ENCODE data around the gene PRKN. TPM values are rescaled to one million over a fixed set of nuclear protein-coding genes. Genes with fewer than 3 reads are reported as not detected.

Gene PRKN
- total RNA-seq, 1 donor from 2014 or later, result 1.2 TPM

GRCh38 chr6:162156146-162156545 lies 571.4 kb downstream of the PRKN start:
- H3K36me3 ChIP-seq (ENCODE audit: control insufficient read depth, insufficient read depth, low read length), result no peaks in the 10 kb centered on the region
- H3K27me3 ChIP-seq (ENCODE audit: control insufficient read depth, insufficient read depth, low read length), result no peaks in the 10 kb centered on the region
- no peak overlapping the region for H3K4me3 ChIP-seq (ENCODE audit: low read depth, low read length)
- no peak for DNase-seq (ENCODE audit: low read depth)
- TF ChIP-seq CTCF (IDR thresholded peaks at IDR 0.05; ENCODE audit: insufficient read depth, low read length, poor library complexity, severe bottlenecking), result no peak

GRCh38 chr6:162154930-162155329 lies 572.6 kb downstream of the PRKN start:
- TF ChIP-seq CTCF (IDR thresholded peaks at IDR 0.05; ENCODE audit: insufficient read depth, low read length, poor library complexity, severe bottlenecking), result no peak
- Histone ChIP-seq H3K4me3 (ENCODE audit: low read depth, low read length) (no peak overlapping the region), H3K27me3 (ENCODE audit: control insufficient read depth, insufficient read depth, low read length) (no peaks in the 10 kb centered on the region), H3K36me3 (ENCODE audit: control insufficient read depth, insufficient read depth, low read length) (no peaks in the 10 kb centered on the region)
- no peak for DNase-seq (ENCODE audit: low read depth)

GRCh38 chr6:162154001-162154400 lies 573.6 kb downstream of the PRKN start:
- Histone ChIP-seq H3K4me3 (ENCODE audit: low read depth, low read length) (no peak overlapping the region), H3K27me3 (ENCODE audit: control insufficient read depth, insufficient read depth, low read length) (no peaks in the 10 kb centered on the region), H3K36me3 (ENCODE audit: control insufficient read depth, insufficient read depth, low read length) (no peaks in the 10 kb centered on the region)
- no peak for TF ChIP-seq CTCF (IDR thresholded peaks at IDR 0.05; ENCODE audit: insufficient read depth, low read length, poor library complexity, severe bottlenecking)
- no peak for DNase-seq (ENCODE audit: low read depth)

- H3K4me3 ChIP-seq (ENCODE audit: low read depth, low read length), result no peak overlapping the region
- H3K27me3 ChIP-seq (ENCODE audit: control insufficient read depth, insufficient read depth, low read length), result no peaks in the 10 kb centered on the region
- TF ChIP-seq CTCF (IDR thresholded peaks at IDR 0.05; ENCODE audit: insufficient read depth, low read length, poor library complexity, severe bottlenecking), result no peak
- no peak for DNase-seq (ENCODE audit: low read depth)
- no peaks in the 10 kb centered on the region for H3K36me3 ChIP-seq (ENCODE audit: control insufficient read depth, insufficient read depth, low read length)
Observed at GRCh38 chr6:162153120-162153519, 574.4 kb downstream of the PRKN start.

GRCh38 chr6:162151021-162151665 lies 576.4 kb downstream of the PRKN start:
- Histone ChIP-seq H3K36me3 (ENCODE audit: control insufficient read depth, insufficient read depth, low read length) (no peaks in the 10 kb centered on the region), H3K4me3 (ENCODE audit: low read depth, low read length) (no peak overlapping the region), H3K27me3 (ENCODE audit: control insufficient read depth, insufficient read depth, low read length) (no peaks in the 10 kb centered on the region)
- no peak for TF ChIP-seq CTCF (IDR thresholded peaks at IDR 0.05; ENCODE audit: insufficient read depth, low read length, poor library complexity, severe bottlenecking)
- no peak for DNase-seq (ENCODE audit: low read depth)

GRCh38 chr6:162150295-162150694 lies 577.3 kb downstream of the PRKN start:
- TF ChIP-seq CTCF (IDR thresholded peaks at IDR 0.05; ENCODE audit: insufficient read depth, low read length, poor library complexity, severe bottlenecking), result no peak
- no peak for DNase-seq (ENCODE audit: low read depth)
- H3K27me3 ChIP-seq (ENCODE audit: control insufficient read depth, insufficient read depth, low read length), result no peaks in the 10 kb centered on the region
- H3K36me3 ChIP-seq (ENCODE audit: control insufficient read depth, insufficient read depth, low read length), result no peaks in the 10 kb centered on the region
- H3K4me3 ChIP-seq (ENCODE audit: low read depth, low read length), result no peak overlapping the region

All from kidney epithelial cell (primary cell).